ENCODE data around the gene TRIM33. TPM values are rescaled to one million over a fixed set of nuclear protein-coding genes. Genes with fewer than 3 reads are reported as not detected.
"Not testable (repeated sequence)": the region's sequence is repeated elsewhere in the genome, so short reads cannot be mapped to it uniquely, and the experiment has no call there.

TRIM33 gene
- total RNA-seq, 2 experiments from 2014 or later, result 34.2 to 35.6 TPM

DNA sequence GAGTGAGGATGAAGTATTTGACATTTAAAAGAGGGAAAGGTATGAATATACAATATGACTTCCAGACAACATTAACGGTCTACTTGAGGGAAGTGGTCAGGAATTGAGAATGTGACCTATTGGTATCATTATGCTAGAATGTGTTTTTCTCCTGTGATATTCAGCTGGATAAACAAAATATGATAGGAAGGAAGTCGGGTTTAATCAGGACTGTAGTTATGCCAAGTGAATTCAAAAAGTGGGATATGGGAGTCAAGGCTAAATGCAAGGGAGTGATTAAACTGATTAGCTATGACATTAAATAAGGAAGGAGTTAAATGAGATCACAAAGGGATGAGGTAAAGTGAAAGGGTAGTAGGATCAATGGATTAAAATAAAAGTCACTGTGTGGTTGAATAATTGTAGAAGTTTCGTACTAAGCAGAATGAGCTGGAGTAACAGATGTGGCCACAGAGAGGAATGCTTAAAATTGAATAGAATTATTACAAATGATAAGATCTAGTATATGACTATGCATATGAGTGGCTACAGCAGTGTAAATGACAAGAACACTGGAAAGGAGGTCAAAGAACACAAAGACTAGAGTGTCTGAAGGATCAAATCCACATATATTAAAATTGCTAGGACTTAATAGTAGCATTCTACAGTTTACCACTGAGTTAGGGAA, 62.5 kb downstream of the TRIM33 start:
- no peak for DNase-seq
- peaks cover 33% of the 10 kb centered on the region for H3K36me3 Mint-ChIP-seq (ENCODE audit: low read depth)
- H3K27ac Mint-ChIP-seq, result no peak overlapping the region
- no peak overlapping the region for H3K4me3 Mint-ChIP-seq
- TF ChIP-seq CTCF (IDR thresholded peaks at IDR 0.05), result no peak
- no peak for ATAC-seq
- H3K9me3 Mint-ChIP-seq, result no peaks in the 10 kb centered on the region
- H3K27me3 Mint-ChIP-seq, result no peaks in the 10 kb centered on the region
- intact Hi-C loops (cut with micrococcal nuclease), result no loop called here
- CTCF ChIA-PET, result no interaction called here
- POLR2A ChIA-PET, result no interaction called here
- H3K4me1 Mint-ChIP-seq (ENCODE audit: low read depth), result peaks cover 14% of the 10 kb centered on the region

DNA sequence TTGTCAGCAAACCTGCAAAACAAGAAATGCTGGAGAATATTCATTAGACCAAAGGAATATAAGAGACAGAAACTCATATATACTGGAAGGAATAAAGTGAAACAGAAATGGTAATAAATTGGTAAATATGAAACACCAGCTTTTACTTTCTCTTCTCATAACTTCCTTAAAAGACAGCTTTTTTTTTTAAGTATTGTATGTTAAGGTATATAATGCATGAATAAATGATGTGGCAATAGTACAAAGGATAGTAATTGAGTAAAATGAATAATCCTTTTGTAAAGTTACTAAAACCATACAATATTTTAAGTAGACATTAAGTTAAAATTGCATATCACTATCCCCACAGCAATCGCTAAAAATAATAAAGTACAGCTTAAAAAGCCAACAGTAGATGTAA, 64.8 kb downstream of the TRIM33 start:
- TF ChIP-seq CTCF (IDR thresholded peaks at IDR 0.05), result no peak
- no peaks in the 10 kb centered on the region for H3K27me3 Mint-ChIP-seq
- no peaks in the 10 kb centered on the region for H3K9me3 Mint-ChIP-seq
- intact Hi-C loops (cut with micrococcal nuclease), result no loop called here
- no peak overlapping the region for H3K27ac Mint-ChIP-seq
- CTCF ChIA-PET, result interaction anchor here (1.1 to 2.6 kb wide), 2 partner anchors 15 to 104 kb away, joined by 3 to 8 read pairs; no protein-coding TSS in a partner anchor
- peaks cover 27% of the 10 kb centered on the region for H3K36me3 Mint-ChIP-seq (ENCODE audit: low read depth)
- no peak for ATAC-seq
- H3K4me1 Mint-ChIP-seq (ENCODE audit: low read depth), result peaks cover 14% of the 10 kb centered on the region
- POLR2A ChIA-PET, result no interaction called here
- H3K4me3 Mint-ChIP-seq, result no peak overlapping the region
- DNase-seq, result no peak

DNA sequence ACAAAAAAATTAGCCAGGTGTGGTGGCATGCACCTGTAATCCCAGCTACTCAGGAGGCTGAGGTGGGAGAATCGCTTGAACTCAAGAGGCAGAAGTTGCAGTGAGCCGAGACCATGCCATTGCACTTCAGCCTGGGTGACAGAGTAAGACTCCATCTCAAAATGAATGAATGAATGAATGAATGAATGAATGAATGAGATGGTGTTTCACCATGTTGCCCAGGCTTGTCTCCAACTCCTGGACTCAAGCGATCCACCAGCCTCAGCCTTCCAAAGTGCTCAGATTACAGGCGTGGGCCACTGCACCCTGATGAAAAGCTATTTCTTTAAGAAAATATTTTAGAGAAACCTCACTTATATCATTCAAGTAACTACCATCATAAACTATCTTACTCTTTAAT, 67.8 kb downstream of the TRIM33 start:
- not testable (repeated sequence) for H3K9me3 Mint-ChIP-seq

GRCh38 chr1:114441332-114441731, 69.7 kb downstream of the TRIM33 start:
- DNase-seq (no peak), ATAC-seq (no peak)
- CTCF ChIA-PET, result no interaction called here
- Mint-ChIP-seq H3K36me3 (ENCODE audit: low read depth) (peaks cover 32% of the 10 kb centered on the region), H3K4me1 (ENCODE audit: low read depth) (peaks cover 22% of the 10 kb centered on the region), H3K9me3 (no peaks in the 10 kb centered on the region), H3K4me3 (no peak overlapping the region), H3K27me3 (no peaks in the 10 kb centered on the region), H3K27ac (no peak overlapping the region)
- POLR2A ChIA-PET, result interaction anchor here (1.3 kb wide), 1 partner anchor 15 kb away, joined by 4 read pairs; no protein-coding TSS in a partner anchor
- intact Hi-C loops (cut with micrococcal nuclease), result no loop called here
- TF ChIP-seq CTCF (IDR thresholded peaks at IDR 0.05), result no peak

More for the DNA sequence above, 67.8 kb downstream of the TRIM33 start:
- DNase-seq; H3K27me3 Mint-ChIP-seq; H3K4me3 Mint-ChIP-seq; H3K27ac Mint-ChIP-seq; intact Hi-C loops (cut with micrococcal nuclease); POLR2A ChIA-PET; ATAC-seq: not testable (repeated sequence)
- H3K36me3 Mint-ChIP-seq (ENCODE audit: low read depth), result peaks cover 32% of the 10 kb centered on the region
- peaks cover 22% of the 10 kb centered on the region for H3K4me1 Mint-ChIP-seq (ENCODE audit: low read depth)
- CTCF ChIA-PET, result interaction anchor here (1.1 to 1.2 kb wide), 2 partner anchors 9 to 12 kb away, joined by 3 read pairs; no protein-coding TSS in a partner anchor

DNA sequence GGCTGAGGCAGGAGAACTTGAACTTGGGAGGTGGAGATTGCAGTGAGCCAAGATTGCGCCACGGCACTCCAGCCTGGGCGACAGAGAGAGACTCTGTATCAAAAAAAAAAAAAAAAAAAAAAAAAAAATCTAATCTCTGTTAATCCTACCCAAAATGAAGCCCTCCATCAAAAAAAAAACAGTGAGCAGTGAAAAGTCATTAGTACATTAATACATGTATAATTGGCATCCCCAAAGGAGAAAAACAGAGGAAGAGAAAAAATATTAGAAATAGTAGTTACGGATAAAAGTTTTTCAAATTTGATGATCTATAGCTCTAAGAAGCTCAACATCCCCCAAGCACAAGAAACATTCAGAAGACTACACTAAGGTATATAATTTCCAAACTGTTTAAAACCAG, 71.6 kb downstream of the TRIM33 start:
- Mint-ChIP-seq H3K36me3 (ENCODE audit: low read depth) (peaks cover 24% of the 10 kb centered on the region), H3K27me3 (no peaks in the 10 kb centered on the region), H3K4me1 (ENCODE audit: low read depth) (peaks cover 23% of the 10 kb centered on the region), H3K9me3 (no peaks in the 10 kb centered on the region), H3K27ac (no peak overlapping the region), H3K4me3 (no peak overlapping the region)
- ChIA-PET CTCF (interaction anchor here (1.4 to 1.5 kb wide), 2 partner anchors 11 to 232 kb away, joined by 3 to 5 read pairs; no protein-coding TSS in a partner anchor), POLR2A (no interaction called here)
- TF ChIP-seq CTCF (IDR thresholded peaks at IDR 0.05), result no peak
- DNase-seq (no peak), ATAC-seq (no peak)
- intact Hi-C loops (cut with micrococcal nuclease), result no loop called here

Measured in activated CD8-positive, alpha-beta T cell treated with anti-CD3 and anti-CD28 coated beads for 36 hours (primary cell).